Uterus (tissue), 2 donors: ENCODE measurements around the gene BRD8.
"Not testable (repeated sequence)": the region's sequence is repeated elsewhere in the genome, so short reads cannot be mapped to it uniquely, and the experiment has no call there.

Source experiments
- CTCF ChIP-seq, 4 experiments: fragments of 200-600 bp in 2 of 4; fragments of 450-650 bp in 2 of 4; sonication (generic) in 2 of 4; IDR thresholded peaks; one replicate each; pipeline ENCODE4 v1.5.1; 2016 to 2019; ENCODE audit warnings: antibody characterized with exemption in 4 of 4, mild to moderate bottlenecking in 2 of 4, moderate library complexity in 1 of 4
- POLR2A ChIP-seq, 2 donors: fragments of 450-650 bp; IDR thresholded peaks; one replicate each; pipeline ENCODE4 v1.6.1; 2016; ENCODE audit warnings: antibody characterized with exemption in 2 of 2, mild to moderate bottlenecking in 1 of 2, moderate library complexity in 1 of 2

- not testable (repeated sequence) for TF ChIP-seq CTCF, POLR2A (IDR thresholded peaks at IDR 0.05)
Observed at GRCh38 chr5:138193859-138194258, 15.4 kb upstream of the BRD8 start.
